ENCODE results near the gene EPB41L3.

Gene EPB41L3

DNA sequence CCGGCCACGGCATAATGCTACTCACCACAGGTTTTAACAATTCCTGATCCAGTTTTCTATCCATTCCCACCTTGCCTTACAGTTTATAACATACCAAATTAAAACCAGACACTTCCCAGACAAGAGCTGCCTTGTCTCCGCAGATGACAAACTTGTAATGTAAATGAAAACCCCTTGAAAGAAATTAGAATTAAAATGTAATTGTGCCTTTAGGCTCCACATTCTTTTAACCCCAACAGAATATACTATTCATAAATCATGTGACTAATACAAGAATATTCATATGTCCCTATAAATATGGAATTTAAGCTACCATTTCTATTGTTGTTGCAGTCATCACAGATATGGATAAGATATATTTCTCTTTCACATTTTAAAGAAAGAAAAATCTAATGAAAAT lies 178.4 kb downstream of the EPB41L3 start:
- Histone ChIP-seq H4K20me1 (ENCODE audit: insufficient read depth) (no peaks in the 10 kb centered on the region), H3K4me1 (ENCODE audit: low read depth, poor library complexity, severe bottlenecking) (no peaks in the 10 kb centered on the region), H3K9ac (no peak overlapping the region), H3K79me2 (ENCODE audit: insufficient read depth, low read depth) (no peaks in the 10 kb centered on the region), H2AFZ (ENCODE audit: low read depth) (no peak overlapping the region), H3K27ac (no peak overlapping the region), H3K4me2 (no peak overlapping the region), H3K27me3 (ENCODE audit: insufficient read depth, low read depth) (no peaks in the 10 kb centered on the region), H3K36me3 (ENCODE audit: insufficient read depth) (no peaks in the 10 kb centered on the region), H3K4me3 (IDR thresholded peaks at IDR 0.05; ENCODE audit: insufficient read depth, low read depth, low read length) (no peak overlapping the region)
- TF ChIP-seq, protein P1, sequence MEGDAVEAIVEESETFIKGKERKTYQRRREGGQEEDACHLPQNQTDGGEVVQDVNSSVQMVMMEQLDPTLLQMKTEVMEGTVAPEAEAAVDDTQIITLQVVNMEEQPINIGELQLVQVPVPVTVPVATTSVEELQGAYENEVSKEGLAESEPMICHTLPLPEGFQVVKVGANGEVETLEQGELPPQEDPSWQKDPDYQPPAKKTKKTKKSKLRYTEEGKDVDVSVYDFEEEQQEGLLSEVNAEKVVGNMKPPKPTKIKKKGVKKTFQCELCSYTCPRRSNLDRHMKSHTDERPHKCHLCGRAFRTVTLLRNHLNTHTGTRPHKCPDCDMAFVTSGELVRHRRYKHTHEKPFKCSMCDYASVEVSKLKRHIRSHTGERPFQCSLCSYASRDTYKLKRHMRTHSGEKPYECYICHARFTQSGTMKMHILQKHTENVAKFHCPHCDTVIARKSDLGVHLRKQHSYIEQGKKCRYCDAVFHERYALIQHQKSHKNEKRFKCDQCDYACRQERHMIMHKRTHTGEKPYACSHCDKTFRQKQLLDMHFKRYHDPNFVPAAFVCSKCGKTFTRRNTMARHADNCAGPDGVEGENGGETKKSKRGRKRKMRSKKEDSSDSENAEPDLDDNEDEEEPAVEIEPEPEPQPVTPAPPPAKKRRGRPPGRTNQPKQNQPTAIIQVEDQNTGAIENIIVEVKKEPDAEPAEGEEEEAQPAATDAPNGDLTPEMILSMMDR (conservative IDR thresholded peaks at IDR 0.05; ENCODE audit: low read depth, low read length): no peak

DNA sequence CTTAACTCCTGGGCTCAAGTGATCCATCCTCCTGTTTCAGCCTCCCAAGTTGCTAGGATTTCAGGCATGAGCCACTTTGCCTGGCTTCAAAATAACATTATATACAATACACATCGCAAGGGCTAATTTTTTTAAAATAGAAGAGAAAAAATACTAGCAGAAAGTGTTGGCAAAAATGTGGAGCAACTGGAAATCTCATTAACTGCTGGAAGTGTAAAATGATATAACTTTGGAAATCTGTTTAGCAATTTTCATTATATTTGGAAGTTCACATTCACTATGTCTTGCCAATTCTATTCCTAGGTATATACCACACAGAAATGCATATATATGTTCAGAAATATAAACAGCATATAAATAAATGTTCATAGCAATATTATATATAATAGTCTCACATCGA lies 193.2 kb downstream of the EPB41L3 start:
- Histone ChIP-seq H3K4me2 (no peak overlapping the region), H3K36me3 (ENCODE audit: insufficient read depth) (no peaks in the 10 kb centered on the region), H3K79me2 (ENCODE audit: insufficient read depth, low read depth) (no peaks in the 10 kb centered on the region), H3K4me1 (ENCODE audit: low read depth, poor library complexity, severe bottlenecking) (no peaks in the 10 kb centered on the region), H3K9ac (no peak overlapping the region), H4K20me1 (ENCODE audit: insufficient read depth) (no peaks in the 10 kb centered on the region), H3K4me3 (IDR thresholded peaks at IDR 0.05; ENCODE audit: insufficient read depth, low read depth, low read length) (no peak overlapping the region), H3K27ac (no peak overlapping the region), H3K27me3 (ENCODE audit: insufficient read depth, low read depth) (no peaks in the 10 kb centered on the region), H2AFZ (ENCODE audit: low read depth) (no peak overlapping the region)
- TF ChIP-seq, protein P1 (conservative IDR thresholded peaks at IDR 0.05; ENCODE audit: low read depth, low read length): no peak
